EL (cell line): Measurements from ENCODE around the gene EDNRA.

Experiments
- DNase-seq: peaks from one replicate; pipeline ENCODE4 v3.0.0-alpha.2; 2016

Gene EDNRA

DNA sequence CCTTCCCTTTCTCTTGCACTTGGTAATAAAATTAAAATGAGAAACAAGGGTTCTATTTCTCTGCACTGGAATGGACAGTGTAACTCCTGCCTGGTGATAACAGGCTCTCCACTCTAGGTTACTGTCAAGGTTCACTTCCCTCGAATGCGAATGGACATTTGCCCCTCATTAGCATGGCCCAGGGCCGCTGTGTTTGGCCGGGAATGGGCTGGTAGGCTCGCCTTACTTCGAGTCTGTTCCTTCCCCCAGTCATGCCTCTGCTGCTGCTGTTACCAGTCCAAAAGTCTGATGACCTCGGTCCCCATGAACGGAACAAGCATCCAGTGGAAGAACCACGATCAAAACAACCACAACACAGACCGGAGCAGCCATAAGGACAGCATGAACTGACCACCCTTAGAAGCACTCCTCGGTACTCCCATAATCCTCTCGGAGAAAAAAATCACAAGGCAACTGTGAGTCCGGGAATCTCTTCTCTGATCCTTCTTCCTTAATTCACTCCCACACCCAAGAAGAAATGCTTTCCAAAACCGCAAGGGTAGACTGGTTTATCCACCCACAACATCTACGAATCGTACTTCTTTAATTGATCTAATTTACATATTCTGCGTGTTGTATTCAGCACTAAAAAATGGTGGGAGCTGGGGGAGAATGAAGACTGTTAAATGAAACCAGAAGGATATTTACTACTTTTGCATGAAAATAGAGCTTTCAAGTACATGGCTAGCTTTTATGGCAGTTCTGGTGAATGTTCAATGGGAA lies 61.5 kb downstream of the EDNRA start:
- DNase-seq, result no peak

DNA sequence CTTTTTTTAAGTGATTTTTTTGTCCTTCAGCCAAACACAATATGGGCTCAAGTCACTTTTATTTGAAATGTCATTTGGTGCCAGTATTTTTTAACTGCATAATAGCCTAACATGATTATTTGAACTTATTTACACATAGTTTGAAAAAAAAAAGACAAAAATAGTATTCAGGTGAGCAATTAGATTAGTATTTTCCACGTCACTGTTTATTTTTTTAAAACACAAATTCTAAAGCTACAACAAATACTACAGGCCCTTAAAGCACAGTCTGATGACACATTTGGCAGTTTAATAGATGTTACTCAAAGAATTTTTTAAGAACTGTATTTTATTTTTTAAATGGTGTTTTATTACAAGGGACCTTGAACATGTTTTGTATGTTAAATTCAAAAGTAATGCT lies 62.1 kb downstream of the EDNRA start:
- peak; percentile 51 for DNase-seq

DNA sequence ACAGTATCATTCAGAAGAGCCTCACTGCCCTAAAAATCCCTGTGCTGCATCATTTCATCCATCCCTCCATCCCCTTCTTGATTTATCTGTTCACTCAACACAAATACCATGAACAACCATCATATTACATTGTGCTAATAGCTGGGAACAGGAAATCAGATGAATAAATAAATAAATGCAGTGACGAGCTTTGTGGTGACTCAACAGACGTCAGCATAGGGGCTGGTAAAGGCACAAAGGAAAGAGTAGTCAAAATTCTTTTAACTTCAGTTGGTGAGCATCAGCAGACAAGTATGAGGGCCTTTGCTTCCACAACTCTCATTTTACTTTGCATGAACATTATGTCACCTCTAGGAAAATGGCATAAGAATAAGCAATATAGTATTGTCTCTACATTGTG lies 65.5 kb downstream of the EDNRA start:
- peak; percentile 93 for DNase-seq

DNA sequence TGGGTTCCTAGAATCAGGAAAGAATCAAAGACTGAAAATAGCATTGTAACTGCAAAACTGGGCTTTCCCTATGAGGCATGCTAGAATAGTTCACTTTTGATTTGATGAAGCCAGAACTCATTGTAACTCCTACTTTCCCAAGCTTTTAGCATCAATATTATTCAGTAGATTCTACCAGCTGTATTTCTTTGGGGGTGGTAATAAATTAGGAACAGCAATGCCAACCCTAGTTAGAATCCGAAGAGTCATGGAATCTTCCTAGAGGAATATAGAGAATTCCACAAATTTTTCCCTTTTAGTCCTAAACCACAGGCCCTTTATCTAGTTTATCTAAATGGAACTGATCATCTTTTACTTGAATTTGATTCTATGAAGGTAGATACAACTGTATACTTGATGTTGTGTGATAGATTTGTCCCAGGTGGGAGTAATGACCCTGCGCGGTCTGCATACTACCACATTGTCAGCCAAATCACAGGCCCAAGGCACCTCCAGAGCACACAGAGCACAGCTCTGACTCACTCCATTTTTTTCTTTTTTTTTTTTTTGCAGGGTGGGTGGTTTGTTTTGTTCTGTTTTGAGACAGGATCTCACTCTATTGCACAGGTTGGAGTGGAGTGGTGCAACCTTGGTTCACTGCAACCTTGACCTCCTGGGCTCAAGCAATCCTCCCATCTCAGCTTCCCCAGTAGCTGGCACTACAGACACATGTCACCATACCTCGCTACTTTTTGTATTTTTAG lies 66.6 kb downstream of the EDNRA start:
- DNase-seq, result peak; percentile 72

DNA sequence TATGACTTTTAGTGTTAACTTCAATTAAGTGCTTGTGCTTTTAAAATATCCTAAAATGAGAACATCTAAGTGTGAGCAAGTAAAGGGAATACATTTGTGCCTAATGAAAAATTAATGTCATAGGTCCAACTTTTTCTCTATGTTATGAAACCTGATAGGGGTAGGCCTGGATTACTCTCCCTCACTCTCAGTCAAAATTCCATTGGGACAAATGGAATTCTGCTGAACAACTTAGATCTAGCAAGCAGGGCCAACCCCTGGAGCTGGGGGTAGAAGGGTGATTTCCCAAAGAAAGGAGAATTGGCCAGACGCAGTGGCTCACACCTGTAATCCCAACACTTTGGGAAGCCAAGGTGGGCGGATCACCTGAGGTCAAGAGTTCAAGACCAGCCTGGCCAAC lies 67.4 kb downstream of the EDNRA start:
- no peak for DNase-seq

DNA sequence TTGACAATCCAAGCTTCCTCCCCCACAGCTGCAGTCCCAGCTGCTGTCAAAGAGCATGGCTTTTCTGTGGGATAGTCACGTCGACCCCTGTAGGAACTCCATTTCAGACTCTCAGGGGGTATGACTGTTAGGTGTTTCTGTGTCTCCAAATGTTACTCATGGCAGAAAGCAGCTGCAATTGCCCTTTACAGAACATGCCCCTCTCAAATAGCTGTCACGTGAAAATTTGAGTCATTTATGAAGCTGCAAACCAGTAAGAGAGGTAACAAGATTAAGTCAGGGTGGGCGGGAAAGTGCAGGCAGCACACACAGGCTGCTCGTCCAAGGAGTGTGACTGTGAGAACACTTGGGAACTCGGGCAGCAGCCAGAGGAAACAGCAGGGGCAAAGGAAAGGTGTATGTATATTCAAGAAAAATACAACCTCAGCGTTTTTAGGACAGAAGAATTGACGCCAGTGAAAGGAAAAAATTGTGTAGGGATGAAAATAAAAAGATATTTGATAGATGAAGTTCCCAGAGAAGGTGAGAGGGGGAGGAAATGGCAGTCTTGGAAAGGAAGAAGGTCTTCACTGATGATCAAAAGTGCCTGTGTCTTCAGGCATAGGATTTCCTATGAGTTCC lies 69.8 kb downstream of the EDNRA start:
- DNase-seq, result peak; percentile 63

DNA sequence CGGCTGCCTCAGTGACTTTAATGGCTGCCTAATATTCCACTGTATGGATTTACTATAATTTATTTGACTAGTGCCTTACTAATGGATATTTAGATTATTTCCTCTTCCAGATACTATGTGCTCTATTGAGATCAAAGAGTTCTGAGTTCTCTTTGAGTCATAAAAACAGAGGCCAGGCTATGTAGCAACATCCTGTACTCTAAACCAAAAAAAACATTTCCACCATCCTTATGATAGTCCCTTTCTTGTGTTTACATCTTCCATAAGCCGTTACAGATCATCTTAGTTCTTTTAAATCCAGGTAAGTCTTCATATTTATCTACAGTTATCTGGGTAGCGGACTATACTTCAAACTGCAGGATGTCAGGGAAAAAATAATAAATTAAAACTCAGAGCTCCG lies 79.7 kb downstream of the EDNRA start:
- DNase-seq, result peak; percentile 20

DNA sequence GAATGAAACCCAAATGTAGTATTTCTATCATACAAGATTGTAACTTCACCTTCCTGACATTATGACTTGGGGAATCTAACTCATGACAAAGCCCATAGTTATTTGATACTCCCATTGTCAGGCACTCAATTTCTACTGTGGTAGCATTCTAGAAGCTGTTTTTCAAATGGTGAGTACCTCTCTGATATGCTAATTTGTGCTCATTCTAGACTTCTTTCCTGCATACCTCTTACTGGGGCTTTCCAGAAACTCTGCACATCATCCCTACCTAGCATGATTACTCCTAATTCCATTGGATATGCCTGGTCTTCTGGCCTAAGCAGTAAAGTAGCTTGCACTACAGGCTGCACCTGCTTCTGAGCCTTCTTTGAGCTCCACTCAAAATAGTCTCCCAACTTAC lies 85.9 kb downstream of the EDNRA start:
- no peak for DNase-seq

DNA sequence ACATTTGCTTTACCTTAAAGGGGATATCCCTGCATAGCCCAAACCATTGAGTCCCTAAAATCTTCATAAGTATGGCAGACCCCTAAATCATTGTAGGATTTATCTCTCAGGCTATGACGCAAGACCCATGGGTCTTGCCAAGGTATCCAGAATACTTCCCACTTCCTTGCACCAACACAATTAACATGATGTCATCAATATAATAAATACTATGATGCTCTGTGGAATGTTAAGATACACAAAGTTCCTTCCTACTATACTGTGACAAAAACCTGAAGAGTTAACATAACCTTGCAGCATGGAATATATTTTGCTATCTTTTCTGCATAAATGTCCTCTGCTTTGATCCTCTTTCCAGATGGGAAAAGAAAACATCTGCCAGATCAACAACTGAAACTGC lies 86.4 kb downstream of the EDNRA start:
- DNase-seq, result no peak

DNA sequence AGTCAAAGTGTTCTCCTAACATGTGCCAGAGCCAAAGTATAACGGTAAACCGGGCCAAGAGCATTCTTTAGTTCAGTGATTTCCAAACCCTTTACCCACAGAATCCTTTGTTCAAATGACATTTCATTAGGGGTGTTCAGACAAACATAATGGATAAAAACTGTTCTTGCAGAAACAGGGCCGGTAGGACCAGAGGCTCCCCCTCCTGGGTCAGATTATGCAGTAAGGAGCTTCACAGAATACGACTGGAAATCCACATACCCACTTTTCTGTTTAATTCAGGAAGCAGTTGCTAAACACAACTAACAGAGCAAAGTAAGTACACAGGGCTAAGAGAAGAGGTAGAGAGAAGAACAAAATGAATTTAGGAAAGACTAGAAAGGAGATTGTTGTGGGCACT lies 89.7 kb downstream of the EDNRA start:
- no peak for DNase-seq

DNA sequence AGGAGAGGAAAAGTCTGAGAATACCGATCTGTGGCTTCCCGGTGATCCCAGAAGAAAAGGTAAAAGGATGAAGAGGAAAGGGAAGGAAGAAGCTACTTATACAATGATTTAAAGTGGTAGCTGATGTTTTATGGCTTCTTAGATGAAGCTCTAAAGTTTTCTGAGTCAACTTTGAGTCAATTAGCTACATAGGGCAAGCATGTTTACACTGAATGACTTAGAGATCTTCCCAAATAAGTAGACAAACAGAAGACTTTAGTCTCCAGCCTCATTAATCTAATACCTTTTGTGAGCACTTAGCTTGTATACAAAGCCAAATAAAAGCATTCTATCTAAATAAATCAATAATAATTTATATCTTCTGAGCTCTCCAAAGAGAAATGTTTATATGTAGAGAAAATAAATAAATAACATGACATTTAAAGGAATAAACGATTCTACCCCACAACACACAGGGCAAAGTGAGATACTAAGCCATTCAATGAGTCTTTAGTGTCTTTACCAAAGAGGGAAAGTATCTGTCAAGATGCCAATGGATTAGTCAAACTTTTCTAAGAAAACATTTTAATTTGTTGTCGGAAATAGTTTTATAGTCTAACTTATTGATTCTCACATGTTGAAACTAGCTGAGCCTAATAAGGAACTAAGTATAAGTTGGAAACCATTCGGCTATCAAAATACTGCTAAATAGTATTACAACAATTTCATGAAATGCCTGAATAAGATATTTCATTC lies 90.3 kb downstream of the EDNRA start:
- DNase-seq, result no peak

DNA sequence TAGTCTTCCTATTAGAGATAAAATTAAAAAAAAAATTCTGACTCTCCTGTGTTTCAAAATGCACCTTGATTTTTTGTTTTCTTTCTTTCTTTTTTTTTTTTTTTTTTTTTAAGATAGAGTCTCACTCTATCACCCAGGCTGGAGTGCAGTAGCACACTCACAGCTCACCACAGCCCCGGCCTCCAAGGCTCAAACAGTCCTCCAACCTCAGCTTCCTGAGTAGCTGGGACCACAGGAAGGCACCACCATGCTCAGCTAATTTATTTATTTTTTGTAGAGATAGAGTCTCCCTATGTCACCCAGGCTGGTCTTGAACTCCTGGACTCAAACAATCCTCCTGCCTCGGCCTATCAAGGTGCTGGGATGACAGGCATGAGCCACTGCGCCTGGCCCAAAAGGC lies 95.2 kb downstream of the EDNRA start:
- no peak for DNase-seq

DNA sequence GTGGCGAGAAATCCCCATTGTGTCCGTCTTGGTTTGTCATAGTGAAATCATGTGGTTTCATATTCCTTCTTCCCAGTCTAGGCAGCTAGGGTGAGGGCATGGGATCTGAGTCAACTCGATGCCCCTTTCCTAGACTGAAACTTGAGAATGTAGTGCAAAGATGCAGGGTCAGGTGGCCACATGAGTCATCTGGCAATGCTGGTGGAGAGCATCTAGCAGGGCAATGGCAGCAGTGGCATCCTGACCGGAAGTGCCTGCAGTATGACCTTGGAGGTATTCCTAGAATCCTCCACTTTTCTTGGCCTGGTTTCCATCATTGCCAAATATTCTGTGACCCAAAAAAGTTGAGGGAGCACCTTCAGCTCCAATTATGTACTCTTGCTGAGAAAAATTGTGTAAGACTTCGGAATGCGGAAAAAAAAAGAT lies 97.2 kb downstream of the EDNRA start:
- DNase-seq, result peak; percentile 98

DNA sequence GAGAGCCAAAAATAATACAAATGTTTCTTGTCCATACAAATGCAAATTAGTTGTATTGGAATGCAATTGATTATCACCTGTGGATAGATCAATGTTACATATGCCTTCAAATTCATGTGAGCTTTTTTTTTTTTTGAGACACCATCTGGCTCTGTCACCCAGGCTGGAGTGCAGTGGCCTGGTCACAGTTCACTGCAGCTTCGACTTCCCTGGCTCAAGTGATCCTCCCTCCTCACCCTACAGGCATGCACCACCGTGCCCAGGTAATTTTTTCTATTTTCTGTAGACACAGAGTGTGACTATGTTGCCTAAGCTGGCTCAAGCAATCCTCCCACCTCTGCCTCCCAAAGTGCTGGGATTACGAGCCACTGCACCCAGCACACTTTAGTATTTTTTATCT lies 97.7 kb downstream of the EDNRA start:
- DNase-seq, result no peak

DNA sequence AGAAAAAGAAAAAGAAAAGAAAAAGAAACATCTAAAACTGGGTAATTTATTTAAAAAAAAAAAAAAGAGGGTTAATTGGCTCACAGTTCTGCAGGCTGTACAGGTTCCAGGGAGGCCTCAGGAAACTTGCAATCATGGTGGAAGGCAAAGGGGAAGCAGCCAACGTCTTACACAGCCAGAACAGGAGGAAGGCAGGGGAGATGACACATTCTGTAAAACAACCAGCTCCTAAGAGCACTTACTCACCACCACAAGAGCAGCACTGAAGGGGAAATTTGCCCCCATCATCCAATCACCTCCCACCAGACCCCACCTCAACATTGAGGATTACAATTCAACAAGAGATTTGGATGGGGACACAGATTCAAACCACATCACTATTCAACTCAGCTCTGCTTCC lies 99.5 kb downstream of the EDNRA start:
- peak; percentile 44 for DNase-seq

DNA sequence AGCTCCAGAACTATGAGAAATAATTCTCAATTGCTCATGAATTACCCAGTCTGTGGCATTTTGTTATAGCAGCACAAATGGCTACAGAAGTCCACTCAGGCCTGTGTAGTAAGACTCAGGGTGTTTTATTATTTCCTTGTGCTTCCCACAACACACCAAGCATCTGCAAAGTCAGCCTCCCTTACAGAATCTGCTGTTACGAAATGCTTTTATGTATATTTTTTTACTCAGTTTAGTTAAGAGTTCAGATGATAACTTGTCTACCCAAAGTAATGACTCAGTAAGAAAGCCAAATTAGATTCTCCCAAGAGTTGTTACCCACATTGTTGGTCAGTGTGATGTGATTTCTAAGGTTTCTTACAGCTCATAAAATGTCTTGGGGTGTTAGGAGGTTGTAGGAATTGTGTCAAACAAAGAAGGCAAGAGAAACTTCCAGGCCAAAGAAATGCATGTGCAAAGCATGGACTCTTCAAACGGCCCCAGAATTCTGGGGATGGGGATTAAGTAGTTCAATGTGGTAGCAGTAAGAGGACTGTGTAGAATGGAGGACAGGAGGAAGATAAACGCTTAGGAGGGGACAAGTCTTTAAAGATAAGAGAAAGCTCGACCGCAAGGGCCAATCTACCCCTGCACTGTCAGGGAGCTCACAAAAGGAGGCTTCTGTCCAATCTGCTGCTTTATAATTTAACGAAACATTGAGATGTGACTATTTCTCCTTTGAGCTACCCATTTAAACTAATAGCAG lies 100.9 kb downstream of the EDNRA start:
- peak; percentile 49 for DNase-seq

DNA sequence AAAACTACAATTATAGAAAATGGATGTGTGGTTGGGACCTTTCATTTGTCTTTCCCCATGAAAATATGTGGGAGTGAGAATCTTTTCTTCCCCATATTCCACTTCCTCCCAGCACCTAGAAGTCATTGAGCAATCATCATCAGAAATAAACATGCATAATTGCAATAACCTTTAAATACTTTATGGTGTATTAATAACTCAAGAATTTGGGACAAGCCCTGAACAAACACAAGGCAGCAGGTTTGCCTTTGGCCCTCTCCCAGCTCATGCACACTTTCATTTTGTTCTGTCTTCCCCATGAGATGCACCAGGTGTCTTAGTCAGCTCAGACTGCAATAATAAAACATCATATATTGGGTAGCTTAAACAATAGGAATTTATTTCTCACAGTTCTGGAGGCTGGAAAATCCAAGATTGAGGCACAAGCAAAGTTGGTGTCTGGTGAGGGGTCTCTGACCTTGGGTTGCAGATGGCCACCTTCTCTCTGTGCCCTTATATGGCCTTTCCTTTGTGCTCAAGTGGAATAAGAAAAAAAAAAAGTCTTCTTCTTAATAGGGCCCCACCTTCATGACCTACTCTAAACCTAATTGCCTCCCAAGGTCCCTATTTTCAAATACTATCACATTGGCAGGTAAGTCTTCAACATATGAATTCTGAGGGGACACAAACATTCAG lies 101.6 kb downstream of the EDNRA start:
- peak; percentile 51 for DNase-seq

DNA sequence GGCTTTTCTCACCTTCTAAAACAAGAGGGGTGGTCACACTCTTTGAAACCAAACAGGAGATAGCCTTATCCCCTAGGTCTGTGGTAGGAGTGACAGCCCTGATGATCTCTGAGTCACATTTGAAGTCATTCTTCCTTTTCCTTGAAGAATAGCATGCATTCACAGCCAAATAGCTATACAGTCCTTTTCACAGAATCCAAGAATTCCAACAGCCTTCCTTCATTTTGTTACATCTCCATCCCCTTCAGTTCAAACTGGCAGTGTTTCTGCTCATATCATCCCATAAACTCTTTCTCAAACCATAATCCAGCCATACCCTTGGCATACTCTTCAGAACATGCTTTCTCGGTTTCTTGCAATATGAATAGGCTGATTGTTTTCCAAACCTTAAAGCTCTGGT lies 103.0 kb downstream of the EDNRA start:
- DNase-seq, result no peak

DNA sequence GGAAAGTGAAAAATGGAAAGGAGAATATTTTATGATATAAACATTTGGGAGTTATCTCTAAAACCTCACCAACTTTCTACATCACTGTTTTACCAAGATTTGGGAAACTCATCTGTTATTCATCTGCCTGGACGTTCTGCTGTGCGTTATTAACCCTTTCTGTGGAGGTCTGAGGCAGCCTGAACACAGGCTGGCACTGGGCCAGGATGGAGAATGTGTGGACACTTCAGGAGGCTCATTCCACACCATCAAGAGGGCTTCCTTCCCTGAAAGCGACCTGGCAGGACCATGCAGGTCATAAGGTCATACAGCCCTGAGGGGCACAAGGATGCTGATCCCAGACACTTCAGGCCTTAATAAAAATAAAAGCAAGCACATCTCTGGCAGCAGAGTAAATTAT lies 105.1 kb downstream of the EDNRA start:
- DNase-seq, result no peak

DNA sequence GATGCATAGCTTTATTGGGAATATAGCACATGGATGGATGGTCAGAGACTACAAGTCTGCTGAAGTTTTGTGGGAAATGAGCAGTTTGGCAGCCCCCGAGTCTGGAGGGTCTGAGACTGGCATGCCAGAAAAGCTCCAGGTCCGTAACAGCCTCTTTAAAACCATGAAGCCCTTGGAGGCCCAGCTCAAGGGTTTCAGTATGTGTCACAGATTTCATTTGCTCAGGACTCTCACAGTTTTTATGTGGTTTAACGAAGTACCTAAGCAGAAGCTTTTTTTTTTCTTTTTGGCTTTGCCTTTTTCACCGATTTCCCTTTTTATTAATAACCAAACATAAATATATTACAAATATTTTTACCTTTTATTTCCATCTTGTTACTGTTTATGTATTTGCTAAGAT lies 105.7 kb downstream of the EDNRA start:
- no peak for DNase-seq

DNA sequence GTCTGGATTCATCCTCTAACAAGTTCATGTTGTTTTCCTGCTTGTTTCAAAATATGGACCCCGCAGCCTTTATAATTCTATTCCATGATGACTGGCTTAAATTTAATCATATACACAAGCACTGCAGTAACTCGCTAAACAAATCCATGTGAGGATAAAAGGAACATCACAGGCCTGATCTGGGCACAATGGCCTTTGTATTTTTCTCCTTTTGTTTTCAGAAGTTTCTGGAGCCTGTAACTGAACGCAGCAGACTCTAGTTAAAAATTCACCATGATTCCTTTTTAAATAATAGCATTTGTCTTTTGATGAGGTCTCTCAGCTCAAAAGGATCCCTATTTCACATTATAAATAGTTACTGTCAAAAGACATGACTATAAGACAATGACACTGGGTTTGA lies 106.1 kb downstream of the EDNRA start:
- DNase-seq, result no peak

DNA sequence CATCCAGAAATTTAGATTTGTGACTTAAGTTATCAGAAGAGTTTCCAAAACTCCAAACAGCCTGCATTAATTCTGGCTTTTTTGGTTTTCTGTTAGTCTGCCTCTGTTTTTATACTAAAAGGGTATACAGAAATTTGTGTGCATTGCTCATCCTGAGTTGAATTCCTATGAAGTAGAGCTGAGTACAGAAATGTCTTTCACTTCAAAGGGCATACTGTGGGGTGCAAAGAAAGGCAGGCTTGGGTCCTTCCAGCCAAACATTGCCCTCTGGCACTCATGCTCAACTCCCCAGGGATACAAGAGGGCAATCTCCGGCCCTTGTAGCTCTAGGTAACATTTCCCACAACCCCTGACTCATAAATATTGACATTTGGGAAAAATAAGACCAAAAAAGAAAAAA lies 108.7 kb downstream of the EDNRA start:
- no peak for DNase-seq
